ENCODE measurements around the gene DRP2. TPM values are rescaled to one million over a fixed set of nuclear protein-coding genes. Genes with fewer than 3 reads are reported as not detected.
"Not testable (repeated sequence)": the region's sequence is repeated elsewhere in the genome, so short reads cannot be mapped to it uniquely, and the experiment has no call there.

Gene DRP2, protein sequence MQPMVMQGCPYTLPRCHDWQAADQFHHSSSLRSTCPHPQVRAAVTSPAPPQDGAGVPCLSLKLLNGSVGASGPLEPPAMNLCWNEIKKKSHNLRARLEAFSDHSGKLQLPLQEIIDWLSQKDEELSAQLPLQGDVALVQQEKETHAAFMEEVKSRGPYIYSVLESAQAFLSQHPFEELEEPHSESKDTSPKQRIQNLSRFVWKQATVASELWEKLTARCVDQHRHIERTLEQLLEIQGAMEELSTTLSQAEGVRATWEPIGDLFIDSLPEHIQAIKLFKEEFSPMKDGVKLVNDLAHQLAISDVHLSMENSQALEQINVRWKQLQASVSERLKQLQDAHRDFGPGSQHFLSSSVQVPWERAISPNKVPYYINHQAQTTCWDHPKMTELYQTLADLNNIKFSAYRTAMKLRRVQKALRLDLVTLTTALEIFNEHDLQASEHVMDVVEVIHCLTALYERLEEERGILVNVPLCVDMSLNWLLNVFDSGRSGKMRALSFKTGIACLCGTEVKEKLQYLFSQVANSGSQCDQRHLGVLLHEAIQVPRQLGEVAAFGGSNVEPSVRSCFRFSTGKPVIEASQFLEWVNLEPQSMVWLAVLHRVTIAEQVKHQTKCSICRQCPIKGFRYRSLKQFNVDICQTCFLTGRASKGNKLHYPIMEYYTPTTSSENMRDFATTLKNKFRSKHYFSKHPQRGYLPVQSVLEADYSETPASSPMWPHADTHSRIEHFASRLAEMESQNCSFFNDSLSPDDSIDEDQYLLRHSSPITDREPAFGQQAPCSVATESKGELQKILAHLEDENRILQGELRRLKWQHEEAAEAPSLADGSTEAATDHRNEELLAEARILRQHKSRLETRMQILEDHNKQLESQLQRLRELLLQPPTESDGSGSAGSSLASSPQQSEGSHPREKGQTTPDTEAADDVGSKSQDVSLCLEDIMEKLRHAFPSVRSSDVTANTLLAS
- 1 to 10 TPM; 1.4 to 2.1 (median 1.9) TPM for polyA plus RNA-seq (ENCODE audit: insufficient read depth in 1 of 5, insufficient read length in 5 of 5, low replicate concordance in 1 of 5)
- long read RNA-seq, donor 1 = 0 reads
- long read RNA-seq, donor 2 = 0 reads
- long read RNA-seq, donor 3 = 0 reads
- long read RNA-seq, donor 4 = 0 reads
- long read RNA-seq, donor 5 = 0 reads
- long read RNA-seq, donor 6, full-length matches to known transcripts = 1 of 1 reads
- long read RNA-seq, donor 6, partial matches to known transcripts = 0 of 1 reads
- long read RNA-seq, donor 6, other reads (novel, unspliced or antisense) = 0 of 1 reads
- long read RNA-seq, donor 7 = 0 reads
- long read RNA-seq, donor 8 = 0 reads

- DNase-seq = no peak
Observed at GRCh38 chrX:101219116-101219863, at the start of gene DRP2. Gene DRP2, plus strand, starts transcription at chrX:101219786. Its CDS starts 11,862 bp downstream, at chrX:101231648.

DNA sequence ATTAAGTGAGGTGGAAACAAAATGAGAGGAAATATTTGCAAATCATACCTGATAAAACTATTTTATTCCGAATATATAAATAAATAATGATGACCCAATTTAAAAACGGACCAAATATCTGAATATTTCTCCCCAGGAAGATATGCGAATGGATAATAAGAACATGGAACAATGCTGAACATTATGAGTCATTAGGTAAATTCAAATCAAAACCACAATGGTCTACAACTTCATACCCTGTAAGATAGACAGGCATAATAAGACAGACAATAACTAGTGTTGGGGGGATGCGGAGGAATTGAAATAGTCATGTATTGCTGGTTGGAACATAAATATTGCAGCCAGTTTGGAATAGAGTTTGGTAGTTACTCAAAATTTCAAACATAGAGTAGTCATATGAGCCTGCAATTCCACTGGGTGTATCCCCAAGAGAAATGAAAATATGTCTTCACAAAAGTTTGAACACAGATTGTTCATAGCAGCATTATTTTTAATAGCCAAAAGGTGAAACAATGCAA, 47.6 kb upstream of the DRP2 start:
- DNase-seq = no peak

GRCh38 chrX:101176439-101176838, 43.1 kb upstream of the DRP2 start:
- no peak for DNase-seq

DNA sequence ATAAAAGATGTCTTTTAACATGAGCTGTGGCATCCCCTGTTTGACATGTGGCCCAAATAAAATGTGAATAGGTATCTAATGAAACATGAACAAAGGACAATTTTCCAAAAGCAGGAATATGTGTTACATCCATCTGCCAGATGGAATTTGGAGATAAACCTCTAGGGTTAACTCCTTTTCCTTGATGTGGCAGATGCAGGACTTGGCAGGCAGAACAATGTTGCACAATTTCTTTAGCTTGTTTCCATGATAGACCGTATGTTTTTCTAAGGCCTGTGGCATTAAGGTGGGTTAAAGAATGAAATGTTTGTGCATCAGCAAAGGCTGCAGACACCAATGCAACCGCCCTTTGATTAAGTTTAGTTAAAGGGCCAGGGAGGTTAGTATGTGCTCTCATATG, 34.7 kb upstream of the DRP2 start:
- DNase-seq = not testable (repeated sequence)

DNA sequence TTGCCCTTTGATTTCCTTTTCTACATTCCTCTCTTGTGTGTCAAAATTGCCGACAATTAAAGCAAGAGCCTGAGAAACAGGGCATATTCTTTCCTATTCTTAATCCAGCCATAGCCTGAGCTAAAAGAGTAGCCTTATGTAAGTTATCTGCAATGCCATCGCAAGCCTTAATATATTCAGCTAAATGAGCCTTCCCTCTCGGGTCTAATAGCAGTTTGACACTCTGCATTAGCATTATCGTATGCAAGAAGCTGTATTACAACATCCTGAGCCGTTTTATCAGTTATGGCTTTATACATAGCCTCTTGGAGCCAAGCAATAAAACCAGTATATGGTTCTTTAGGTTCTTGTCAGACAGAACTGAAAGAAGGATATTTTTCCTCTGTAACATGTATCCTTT, 31.6 kb upstream of the DRP2 start:
- DNase-seq = not testable (repeated sequence)

GRCh38 chrX:101190736-101191135, 28.9 kb upstream of the DRP2 start:
- no peak for DNase-seq

- DNase-seq = peak in 1 of 2 donors; percentile 20
Observed at GRCh38 chrX:101191217-101191750, 28.3 kb upstream of the DRP2 start.

GRCh38 chrX:101195442-101196173, 24.0 kb upstream of the DRP2 start:
- DNase-seq = no peak

- no peak for DNase-seq
Observed at GRCh38 chrX:101203761-101204351, 15.7 kb upstream of the DRP2 start.

- no peak for DNase-seq
Observed at GRCh38 chrX:101206471-101206870, 13.1 kb upstream of the DRP2 start.

DNA sequence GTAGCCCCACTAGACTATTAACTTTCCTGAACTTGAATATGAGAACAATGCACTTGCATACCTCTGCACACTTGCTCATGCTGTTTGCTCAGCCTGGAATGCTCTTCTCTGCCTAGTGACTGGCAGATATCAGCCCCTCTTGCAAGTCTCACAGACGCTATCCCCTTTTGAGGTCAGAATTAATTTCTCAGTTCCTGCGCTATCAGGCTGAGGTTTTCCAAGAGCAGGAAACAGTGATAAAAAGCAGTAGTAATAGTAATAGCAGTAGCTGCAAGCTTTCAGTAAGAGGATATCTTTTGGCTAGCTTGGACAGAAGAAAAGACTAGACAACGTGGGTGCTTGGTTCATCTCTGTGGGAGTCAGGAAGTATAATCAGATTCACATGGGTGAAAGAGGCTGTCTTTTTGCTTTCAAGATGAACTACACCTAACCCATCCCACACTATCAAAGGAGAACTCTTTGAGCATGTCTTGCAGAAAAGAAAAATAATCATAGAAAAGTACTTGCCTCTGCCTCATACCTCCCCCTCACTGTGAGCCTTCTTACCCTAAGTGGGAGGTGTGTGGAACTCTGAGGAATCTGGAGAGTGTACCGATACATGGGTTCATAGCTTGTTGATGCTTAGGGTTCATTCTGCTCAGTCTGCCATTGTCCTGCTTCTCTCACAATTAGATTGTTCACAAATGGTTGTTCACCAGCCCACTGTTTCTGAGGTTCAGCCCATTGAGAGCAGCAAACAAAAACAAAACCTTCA, 11.3 kb upstream of the DRP2 start:
- no peak for DNase-seq

DNA sequence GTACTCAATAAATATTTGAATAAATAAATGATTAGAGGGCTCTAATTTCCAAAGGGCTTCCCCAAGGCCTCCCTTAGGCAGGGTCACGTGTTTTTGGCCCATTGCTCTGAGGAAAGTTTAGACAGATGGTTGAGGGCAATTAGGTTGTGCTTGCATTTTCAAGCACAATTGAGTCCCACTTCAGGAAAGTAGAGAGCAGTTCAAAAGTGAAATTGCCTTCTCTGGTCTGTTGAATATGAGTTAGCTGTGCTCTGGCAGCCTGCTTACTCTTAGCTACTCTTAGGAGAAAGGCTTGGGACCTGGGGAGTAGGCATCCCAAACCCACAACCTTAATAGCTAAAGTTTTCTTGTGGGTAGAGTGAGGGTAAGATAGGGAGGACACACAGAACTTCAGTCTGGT, 9.0 kb upstream of the DRP2 start:
- no peak for DNase-seq

- no peak for DNase-seq
Observed at GRCh38 chrX:101217689-101218088, 1.9 kb upstream of the DRP2 start.

DNA sequence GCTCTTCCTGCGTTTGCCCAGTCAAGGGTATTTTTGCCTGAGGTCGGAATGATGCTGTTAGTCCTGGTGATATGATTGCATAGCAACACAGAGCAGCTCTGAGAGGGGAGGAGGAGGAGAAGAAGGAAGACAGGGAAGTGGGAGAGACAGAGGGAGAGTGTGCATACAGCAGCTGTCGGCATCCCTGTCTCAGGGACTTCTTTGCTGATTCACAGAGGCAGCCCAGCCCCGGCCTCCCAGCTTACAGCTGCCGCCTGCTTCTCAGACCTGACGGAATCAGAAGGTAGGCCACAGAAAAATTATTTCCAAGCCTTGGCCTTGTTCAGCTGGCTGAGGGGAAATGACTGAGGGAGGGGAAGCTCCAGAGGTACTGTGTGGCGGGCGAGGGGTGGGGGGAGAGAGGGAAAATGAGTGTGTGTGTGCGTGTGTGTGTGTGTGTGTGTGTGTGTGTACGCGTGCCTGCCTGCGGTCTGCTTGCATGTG, 319 bp downstream of the DRP2 start:
- peak in 1 of 2 donors; percentile 26 for DNase-seq

DNA sequence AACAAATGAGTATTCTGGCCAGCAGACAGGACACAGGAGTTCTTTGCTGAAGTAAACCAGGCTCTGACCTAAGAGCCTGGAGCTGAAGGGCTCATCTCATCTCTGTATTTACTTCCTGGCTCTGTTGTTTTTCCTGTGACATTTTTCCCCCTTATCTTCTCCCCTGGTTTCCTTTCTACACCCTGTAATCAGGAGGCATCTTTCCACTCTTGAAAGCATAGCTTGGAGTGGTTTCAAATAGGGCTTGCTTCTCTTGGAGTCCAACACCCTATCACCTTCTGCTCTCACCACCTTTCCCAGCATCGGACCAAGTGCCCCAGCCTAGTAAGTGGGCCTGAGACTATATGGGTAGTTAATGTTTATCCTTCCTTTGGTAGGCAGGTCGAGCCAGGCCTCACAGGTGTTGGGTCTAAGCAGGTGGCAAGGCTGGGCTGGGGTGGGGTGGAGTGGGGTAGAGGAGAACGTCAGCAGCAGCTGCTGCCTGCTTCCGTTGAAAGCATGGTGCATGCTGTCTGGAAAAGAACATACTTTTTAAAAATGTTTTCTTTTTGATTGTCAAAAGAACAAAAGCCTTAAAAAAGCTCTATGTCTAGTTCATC, 1.2 kb downstream of the DRP2 start:
- DNase-seq = no peak

DNA sequence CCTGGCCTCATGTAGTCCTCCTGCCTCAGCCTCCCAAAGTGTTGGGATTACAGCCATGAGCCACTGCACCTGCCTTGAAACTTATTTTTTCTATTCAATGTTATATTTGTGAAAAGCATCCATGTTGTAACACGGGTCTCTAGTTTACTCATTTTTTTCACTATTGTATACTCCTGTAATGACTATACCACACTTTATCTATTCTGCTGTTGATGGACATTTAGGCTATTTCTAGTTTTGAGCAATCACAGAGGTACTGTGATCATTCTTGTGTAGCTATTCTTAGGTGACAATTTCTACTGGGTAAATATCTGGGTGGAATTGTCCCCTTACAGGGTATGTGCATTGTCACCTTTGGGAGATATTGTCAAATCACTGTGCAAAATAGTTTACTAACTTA, 3.6 kb downstream of the DRP2 start:
- DNase-seq = no peak

DNA sequence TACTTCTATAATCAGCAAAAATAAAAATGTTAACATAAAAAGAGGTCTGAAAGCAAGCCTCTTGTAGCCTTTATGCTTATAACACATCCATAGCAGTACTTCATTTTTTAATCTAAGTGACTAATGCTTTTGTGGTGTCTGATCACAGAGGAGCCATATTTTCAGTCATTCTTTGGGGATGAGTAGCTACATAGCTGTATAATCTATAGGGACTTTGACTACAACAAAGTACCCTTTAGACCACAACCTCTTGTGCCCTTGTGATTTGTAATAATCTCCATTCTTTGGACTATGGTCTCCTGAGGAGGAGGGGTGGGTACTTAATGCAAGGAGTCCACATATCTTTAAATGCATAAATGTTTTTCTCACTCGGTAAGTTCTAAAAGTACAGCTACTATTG, 9.6 kb downstream of the DRP2 start:
- no peak for DNase-seq

GRCh38 chrX:101230636-101231035, 11.1 kb downstream of the DRP2 start:
- no peak for DNase-seq

All from right lung (tissue), 10 donors.